ENCODE measurements around the gene HHIPL1.
A peak's percentile ranks its signal among the peaks of the same experiment; 100 is the strongest.

The HHIPL1 gene

GRCh38 chr14:99673305-99674063 is 28.6 kb downstream of the HHIPL1 start:
- DNase-seq = no peak

GRCh38 chr14:99674064-99674650 is 29.2 kb downstream of the HHIPL1 start:
- DNase-seq = no peak

- DNase-seq = no peak
These were observed 29.9 kb downstream of the HHIPL1 start for GRCh38 chr14:99674776-99675381.

GRCh38 chr14:99675382-99675835 is 30.5 kb downstream of the HHIPL1 start:
- DNase-seq = no peak

- no peak for DNase-seq
These were observed 31.0 kb downstream of the HHIPL1 start for GRCh38 chr14:99675951-99676350.

- DNase-seq = no peak
These were observed 31.7 kb downstream of the HHIPL1 start for GRCh38 chr14:99676657-99677056.

- DNase-seq = no peak
These were observed 32.6 kb downstream of the HHIPL1 start for GRCh38 chr14:99677231-99678140.

- no peak for DNase-seq
These were observed 33.3 kb downstream of the HHIPL1 start for GRCh38 chr14:99678198-99678597.

GRCh38 chr14:99679111-99679510 is 34.2 kb downstream of the HHIPL1 start:
- no peak for DNase-seq

- DNase-seq = no peak
These were observed 34.6 kb downstream of the HHIPL1 start for GRCh38 chr14:99679543-99679942.

GRCh38 chr14:99679996-99680395 is 35.1 kb downstream of the HHIPL1 start:
- DNase-seq = no peak

- no peak for DNase-seq
These were observed 36.3 kb downstream of the HHIPL1 start for GRCh38 chr14:99681101-99681831.

GRCh38 chr14:99681832-99682148 is 36.9 kb downstream of the HHIPL1 start:
- no peak for DNase-seq

GRCh38 chr14:99682809-99683618 is 38.1 kb downstream of the HHIPL1 start:
- DNase-seq = peak in 51 of 56 donors; percentile 24 to 88 (median 64)

- peak; percentile 77 to 100 (median 99) for DNase-seq
These were observed 38.9 kb downstream of the HHIPL1 start, which contains the start of gene CYP46A1 for GRCh38 chr14:99683619-99684409. Gene CYP46A1, plus strand, starts transcription at chr14:99684298. Its CDS starts 120 bp downstream, at chr14:99684418.

- peak in 1 of 56 donors; percentile 69 for DNase-seq
These were observed 39.5 kb downstream of the HHIPL1 start for GRCh38 chr14:99684410-99684934.

- DNase-seq = no peak
These were observed 40.2 kb downstream of the HHIPL1 start for GRCh38 chr14:99685151-99685591.

GRCh38 chr14:99685596-99685995 is 40.7 kb downstream of the HHIPL1 start:
- no peak for DNase-seq

Data from nucleus accumbens (tissue), 56 donors.